Cardiac muscle cell (in vitro differentiated cells and primary cell): ENCODE measurements around the gene MICAL2. TPM values are rescaled to one million over a fixed set of nuclear protein-coding genes. Genes with fewer than 3 reads are reported as not detected.

Experiments
- DNase-seq, 2 donors: peaks; one replicate each; pipeline versions ENCODE4 v3.0.0 to v3.0.0-alpha.2; 2010 to 2017; ENCODE audit warnings: low read depth in 1 of 2, low spot score in 1 of 2
- H3K27ac ChIP-seq: fragments of 200-600 bp; sonication (generic); 2 replicates; pipeline ENCODE4 v1.5.1; 2016
- H3K27me3 ChIP-seq: fragments of 200-600 bp; sonication (generic); 2 replicates; pipeline ENCODE4 v1.6.0; 2016; ENCODE audit warnings: control low read depth
- H3K36me3 ChIP-seq: fragments of 200-600 bp; sonication (generic); 2 replicates; pipeline ENCODE4 v1.5.1; 2016; ENCODE audit warnings: control low read depth
- H3K4me1 ChIP-seq: fragments of 200-600 bp; sonication (generic); 2 replicates; pipeline ENCODE4 v1.8.1; 2017; ENCODE audit warnings: low read depth, mild to moderate bottlenecking, mixed run types
- H3K4me3 ChIP-seq: fragments of 200-600 bp; sonication (generic); 2 replicates; pipeline ENCODE4 v1.5.1; 2016; ENCODE audit warnings: mild to moderate bottlenecking
- H3K9me3 ChIP-seq: fragments of 200-600 bp; sonication (generic); 2 replicates; pipeline ENCODE4 v1.5.1; 2017; ENCODE audit warnings: low read depth, mild to moderate bottlenecking, control low read depth
- polyA plus RNA-seq: library from polyadenylated mRNA; unstranded; fragments of >200 nt; fragmentation: Nextera tagmentation; extraction: Ambion mirVana; gene quantifications from 2 replicates; pipeline ENCODE4 v1.2.1, GENCODE V29; 2016
- total RNA-seq: library from RNA; depleted of rRNA; stranded (reverse); fragments of >200 nt; gene quantifications from 2 replicates; pipeline ENCODE4 v1.2.3, GENCODE V29; 2016
- TF ChIP-seq, protein P1 (sequence below): IDR thresholded peaks from 2 replicates; pipeline ENCODE4 v1.5.1; 2012; ENCODE audit warnings: low read depth, mild to moderate bottlenecking, low read length

The MICAL2 gene
- total and polyA plus RNA-seq, 2 experiments from 2014 or later, result 153 to 178 TPM

DNA sequence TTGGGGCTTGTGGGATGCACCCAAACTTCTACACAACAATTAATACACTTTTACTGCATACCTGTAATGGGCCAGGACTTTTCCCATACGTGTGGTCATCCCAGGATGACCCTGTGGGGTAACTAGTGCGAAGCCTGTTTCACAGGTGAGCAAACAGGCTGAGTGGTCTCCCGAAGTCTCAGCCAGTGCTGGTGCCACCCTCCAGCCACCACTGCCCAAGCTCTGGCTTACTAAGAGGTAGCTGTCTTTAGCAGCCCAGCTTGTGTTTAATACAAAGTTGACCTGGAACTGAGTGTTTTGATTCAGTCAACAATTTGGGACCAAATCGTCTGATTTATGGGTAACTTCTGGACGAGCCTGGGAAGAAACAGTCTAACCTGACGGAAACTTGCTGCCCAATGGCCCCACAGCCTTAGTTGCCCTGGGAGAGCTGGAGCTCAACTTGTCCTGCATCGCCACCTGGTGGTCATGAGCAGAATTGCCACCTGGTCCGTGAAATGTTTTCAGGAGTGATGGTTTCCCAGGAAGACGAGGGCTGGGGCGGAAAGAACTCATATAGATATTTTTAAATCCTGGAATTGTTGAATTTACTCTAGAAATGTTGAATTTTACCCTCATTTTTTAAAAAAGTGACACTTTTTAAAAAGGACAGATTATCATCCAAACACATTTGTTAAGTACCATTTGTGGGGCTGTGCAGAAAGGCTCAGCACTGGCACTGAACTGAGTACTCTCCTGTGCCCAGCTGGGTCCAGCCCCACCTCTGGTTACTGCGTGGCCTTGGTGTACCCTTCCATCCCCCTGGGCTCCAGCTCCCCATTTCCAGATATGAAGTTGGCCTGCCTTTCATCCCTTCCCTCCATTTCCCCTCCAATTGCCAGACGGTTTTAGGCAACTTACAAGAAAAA is 171.4 kb downstream of the MICAL2 start:
- H3K27me3 ChIP-seq, result no peaks in the 10 kb centered on the region
- no peak overlapping the region for H3K27ac ChIP-seq
- H3K4me3 ChIP-seq, result no peak overlapping the region
- no peaks in the 10 kb centered on the region for H3K36me3 ChIP-seq
- H3K9me3 ChIP-seq, result no peaks in the 10 kb centered on the region
- peak; percentile 84 to 88 for DNase-seq
- TF ChIP-seq, protein P1, sequence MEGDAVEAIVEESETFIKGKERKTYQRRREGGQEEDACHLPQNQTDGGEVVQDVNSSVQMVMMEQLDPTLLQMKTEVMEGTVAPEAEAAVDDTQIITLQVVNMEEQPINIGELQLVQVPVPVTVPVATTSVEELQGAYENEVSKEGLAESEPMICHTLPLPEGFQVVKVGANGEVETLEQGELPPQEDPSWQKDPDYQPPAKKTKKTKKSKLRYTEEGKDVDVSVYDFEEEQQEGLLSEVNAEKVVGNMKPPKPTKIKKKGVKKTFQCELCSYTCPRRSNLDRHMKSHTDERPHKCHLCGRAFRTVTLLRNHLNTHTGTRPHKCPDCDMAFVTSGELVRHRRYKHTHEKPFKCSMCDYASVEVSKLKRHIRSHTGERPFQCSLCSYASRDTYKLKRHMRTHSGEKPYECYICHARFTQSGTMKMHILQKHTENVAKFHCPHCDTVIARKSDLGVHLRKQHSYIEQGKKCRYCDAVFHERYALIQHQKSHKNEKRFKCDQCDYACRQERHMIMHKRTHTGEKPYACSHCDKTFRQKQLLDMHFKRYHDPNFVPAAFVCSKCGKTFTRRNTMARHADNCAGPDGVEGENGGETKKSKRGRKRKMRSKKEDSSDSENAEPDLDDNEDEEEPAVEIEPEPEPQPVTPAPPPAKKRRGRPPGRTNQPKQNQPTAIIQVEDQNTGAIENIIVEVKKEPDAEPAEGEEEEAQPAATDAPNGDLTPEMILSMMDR, result peak; percentile 87
- peaks cover 9% of the 10 kb centered on the region for H3K4me1 ChIP-seq

DNA sequence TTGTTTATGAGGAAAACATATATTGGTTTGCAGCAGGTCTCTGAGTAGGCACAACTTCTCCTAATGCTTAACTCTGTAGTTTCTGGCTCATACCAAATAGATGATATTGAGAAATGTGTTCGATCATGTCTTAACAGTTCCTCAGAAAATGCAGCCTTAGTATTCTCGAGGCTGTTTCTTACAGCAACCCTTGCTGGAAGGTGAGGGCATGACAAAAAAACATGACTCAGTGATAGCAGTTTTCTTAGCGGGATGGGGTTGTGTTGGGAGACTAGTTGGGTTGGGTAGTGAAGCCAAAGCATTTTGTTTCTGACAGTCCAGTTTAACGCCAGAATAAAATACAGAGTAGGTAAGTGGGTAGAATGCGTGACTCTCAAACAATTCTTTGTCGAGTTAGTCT is 172.3 kb downstream of the MICAL2 start:
- no peak overlapping the region for H3K4me3 ChIP-seq
- no peak overlapping the region for H3K27ac ChIP-seq
- H3K36me3 ChIP-seq, result no peaks in the 10 kb centered on the region
- no peaks in the 10 kb centered on the region for H3K27me3 ChIP-seq
- no peak for DNase-seq
- H3K4me1 ChIP-seq, result peaks cover 9% of the 10 kb centered on the region
- no peaks in the 10 kb centered on the region for H3K9me3 ChIP-seq
- TF ChIP-seq, protein P1, result no peak

DNA sequence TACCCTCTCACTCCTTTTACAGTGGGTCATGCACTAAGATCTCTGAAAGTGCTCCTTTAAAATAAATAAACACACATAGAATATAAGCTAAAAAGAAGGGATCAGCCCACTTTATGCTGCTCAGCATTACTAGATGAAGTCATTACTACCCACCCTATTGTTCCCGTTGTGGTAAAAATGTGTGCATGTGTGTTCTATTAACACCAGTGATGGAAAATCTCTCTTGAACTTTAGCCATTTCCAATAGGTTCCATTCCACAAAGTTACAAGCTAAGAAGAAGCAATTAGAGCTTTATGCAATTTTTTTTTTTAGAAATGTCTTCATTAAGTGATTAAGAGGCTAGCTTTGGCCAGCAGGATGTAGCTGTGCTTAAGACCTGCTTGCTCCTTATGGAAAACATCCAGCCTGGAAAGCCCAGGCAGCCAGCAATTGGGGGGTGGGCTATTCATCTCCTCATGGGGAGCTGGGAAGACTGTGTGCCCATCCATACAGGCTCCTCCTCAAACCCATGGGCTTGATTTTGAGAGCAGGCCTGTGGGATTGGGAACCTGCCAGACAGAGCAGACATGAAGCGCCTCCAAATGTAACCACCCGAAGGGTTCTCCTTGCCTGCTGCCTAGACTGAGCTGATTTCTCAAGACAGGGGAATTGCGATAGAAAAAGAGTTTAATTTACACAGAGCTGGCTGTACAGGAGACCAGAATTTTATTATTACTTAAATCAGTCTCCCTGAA is 174.1 kb downstream of the MICAL2 start:
- Histone ChIP-seq H3K27me3 (no peaks in the 10 kb centered on the region), H3K27ac (no peak overlapping the region), H3K9me3 (no peaks in the 10 kb centered on the region), H3K4me3 (no peak overlapping the region), H3K4me1 (peaks cover 9% of the 10 kb centered on the region), H3K36me3 (no peaks in the 10 kb centered on the region)
- TF ChIP-seq, protein P1, result no peak
- DNase-seq, result peak in 1 of 2 donors; percentile 76

DNA sequence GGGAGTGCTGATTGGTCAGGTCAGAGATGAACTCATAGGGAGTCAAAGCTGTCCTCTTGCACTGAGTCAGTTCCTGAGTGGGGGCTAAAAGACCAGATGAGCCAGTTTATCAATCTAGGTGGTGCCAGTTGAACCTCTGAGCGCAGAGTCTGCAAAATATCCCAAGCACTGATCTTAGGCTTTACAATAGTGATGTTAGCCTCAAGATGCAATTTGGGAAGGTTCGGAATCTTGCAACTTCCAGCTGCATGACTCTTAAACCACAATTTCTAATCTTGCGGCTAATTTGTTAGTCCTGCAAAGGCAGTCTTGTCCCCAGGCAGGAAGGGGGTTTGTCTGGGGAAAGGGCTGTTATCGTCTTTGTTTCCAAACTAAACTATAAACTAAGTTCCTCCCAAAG is 174.7 kb downstream of the MICAL2 start:
- peaks cover 5% of the 10 kb centered on the region for H3K4me1 ChIP-seq
- TF ChIP-seq, protein P1, result no peak
- no peaks in the 10 kb centered on the region for H3K9me3 ChIP-seq
- DNase-seq, result peak in 1 of 2 donors; percentile 91
- H3K27ac ChIP-seq, result no peak overlapping the region
- no peaks in the 10 kb centered on the region for H3K36me3 ChIP-seq
- H3K4me3 ChIP-seq, result no peak overlapping the region
- H3K27me3 ChIP-seq, result no peaks in the 10 kb centered on the region

DNA sequence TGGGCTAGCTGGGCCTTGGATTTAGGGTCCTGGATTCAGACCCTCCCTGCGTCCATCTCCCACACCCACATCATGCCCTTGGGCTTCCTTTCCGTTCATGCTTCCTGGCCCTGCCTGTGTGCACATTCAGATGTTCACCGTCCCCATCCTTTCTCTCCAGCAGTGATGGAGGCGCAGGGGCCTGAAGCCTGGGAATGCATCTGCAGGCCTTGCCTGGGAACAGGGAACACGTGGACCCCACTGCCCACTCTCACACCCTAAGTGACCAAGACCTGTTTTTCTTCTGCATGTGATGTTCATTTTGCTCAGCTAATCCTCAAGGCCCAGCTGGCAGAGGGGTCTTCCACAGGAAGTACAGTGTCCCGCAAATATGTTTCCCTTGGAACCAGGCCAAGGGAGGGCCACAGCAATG is 175.4 kb downstream of the MICAL2 start:
- H3K4me3 ChIP-seq, result no peak overlapping the region
- H3K9me3 ChIP-seq, result no peaks in the 10 kb centered on the region
- peak in 1 of 2 donors; percentile 27 for DNase-seq
- TF ChIP-seq, protein P1, result no peak
- no peaks in the 10 kb centered on the region for H3K36me3 ChIP-seq
- H3K27ac ChIP-seq, result no peak overlapping the region
- H3K4me1 ChIP-seq, result no peaks in the 10 kb centered on the region
- H3K27me3 ChIP-seq, result no peaks in the 10 kb centered on the region
